ENCODE results near the gene SLC17A4. TPM values are rescaled to one million over a fixed set of nuclear protein-coding genes. Genes with fewer than 3 reads are reported as not detected.

The SLC17A4 gene
- total RNA-seq, 1 experiment from 2014 or later, result not detected

GRCh38 chr6:25788305-25788922 is 33.9 kb downstream of the SLC17A4 start:
- DNase-seq, result peak; percentile 77

DNA sequence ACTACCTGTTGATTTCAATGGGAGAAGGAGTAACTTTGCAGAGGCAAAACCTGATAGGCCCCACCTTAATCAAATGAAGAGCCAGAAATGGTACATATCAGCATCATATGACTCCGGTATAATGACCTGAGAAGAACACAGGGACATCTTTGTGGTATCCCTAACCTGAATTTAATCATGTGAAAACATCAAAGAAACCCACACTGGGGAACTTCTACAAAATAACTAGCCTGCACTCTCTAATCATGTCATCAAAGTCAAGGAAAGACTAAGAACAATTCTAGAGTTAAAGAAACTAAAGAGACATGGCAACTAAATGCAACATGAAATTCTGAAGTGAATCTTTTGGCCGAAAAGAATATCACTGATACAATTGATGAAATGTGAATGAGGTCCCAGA is 34.9 kb downstream of the SLC17A4 start:
- H4K20me1 ChIP-seq (ENCODE audit: low read length), result no peaks in the 10 kb centered on the region
- no TSS peak for BruUV-seq (replicated peaks)
- no peak overlapping the region for H2AFZ ChIP-seq (ENCODE audit: low read length)
- no peaks in the 10 kb centered on the region for H3K9me3 ChIP-seq (ENCODE audit: low read length)
- no peak overlapping the region for H3K27ac ChIP-seq (ENCODE audit: low read length)
- H3K36me3 ChIP-seq (ENCODE audit: low read depth, low read length), result no peaks in the 10 kb centered on the region
- H3K9me2 ChIP-seq (replicated peaks; ENCODE audit: low read length), result no peaks in the 10 kb centered on the region
- CTCF ChIA-PET, result interaction anchor here (1.1 kb wide), 1 partner anchor 101 kb away, joined by 3 read pairs; no protein-coding TSS in a partner anchor
- POLR2A ChIA-PET (ENCODE audit: unreplicated experiment), result no interaction called here
- H3K4me3 ChIP-seq (ENCODE audit: low read length), result no peak overlapping the region
- DNase-seq (no peak), ATAC-seq (no peak)
- H3K79me2 ChIP-seq (ENCODE audit: low read length), result no peaks in the 10 kb centered on the region
- no peak overlapping the region for H3K4me2 ChIP-seq (ENCODE audit: low read length)
- intact Hi-C loops (cut with micrococcal nuclease), result loop anchor here (2.0 kb wide), 1 partner anchor 213 kb away; no protein-coding TSS in a partner anchor
- H3K27me3 ChIP-seq (ENCODE audit: low read length), result peaks cover 16% of the 10 kb centered on the region
- no peaks in the 10 kb centered on the region for H3K4me1 ChIP-seq (ENCODE audit: insufficient read depth, low read length)
- no peaks in the 10 kb centered on the region for H3F3A ChIP-seq (ENCODE audit: low read length, unreplicated experiment)
- no peak for TF ChIP-seq EZH2phosphoT487 (IDR thresholded peaks at IDR 0.05; ENCODE audit: borderline replicate concordance, low read length)
- TF ChIP-seq, protein P1, sequence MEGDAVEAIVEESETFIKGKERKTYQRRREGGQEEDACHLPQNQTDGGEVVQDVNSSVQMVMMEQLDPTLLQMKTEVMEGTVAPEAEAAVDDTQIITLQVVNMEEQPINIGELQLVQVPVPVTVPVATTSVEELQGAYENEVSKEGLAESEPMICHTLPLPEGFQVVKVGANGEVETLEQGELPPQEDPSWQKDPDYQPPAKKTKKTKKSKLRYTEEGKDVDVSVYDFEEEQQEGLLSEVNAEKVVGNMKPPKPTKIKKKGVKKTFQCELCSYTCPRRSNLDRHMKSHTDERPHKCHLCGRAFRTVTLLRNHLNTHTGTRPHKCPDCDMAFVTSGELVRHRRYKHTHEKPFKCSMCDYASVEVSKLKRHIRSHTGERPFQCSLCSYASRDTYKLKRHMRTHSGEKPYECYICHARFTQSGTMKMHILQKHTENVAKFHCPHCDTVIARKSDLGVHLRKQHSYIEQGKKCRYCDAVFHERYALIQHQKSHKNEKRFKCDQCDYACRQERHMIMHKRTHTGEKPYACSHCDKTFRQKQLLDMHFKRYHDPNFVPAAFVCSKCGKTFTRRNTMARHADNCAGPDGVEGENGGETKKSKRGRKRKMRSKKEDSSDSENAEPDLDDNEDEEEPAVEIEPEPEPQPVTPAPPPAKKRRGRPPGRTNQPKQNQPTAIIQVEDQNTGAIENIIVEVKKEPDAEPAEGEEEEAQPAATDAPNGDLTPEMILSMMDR (conservative IDR thresholded peaks at IDR 0.05; ENCODE audit: low read depth, low read length), result no peak
- no peak for TF ChIP-seq EZH2 (IDR thresholded peaks at IDR 0.05; ENCODE audit: low read length, unreplicated experiment)
- no peak overlapping the region for H3K9ac ChIP-seq (ENCODE audit: low read length)

More at GRCh38 chr6:25788305-25788922, 33.9 kb downstream of the SLC17A4 start:
- no peaks in the 10 kb centered on the region for H3F3A ChIP-seq (ENCODE audit: low read length, unreplicated experiment)
- H3K4me1 ChIP-seq (ENCODE audit: insufficient read depth, low read length), result no peaks in the 10 kb centered on the region
- CTCF ChIA-PET, result interaction anchor here (1.1 kb wide), 1 partner anchor 102 kb away, joined by 3 read pairs; no protein-coding TSS in a partner anchor
- H3K79me2 ChIP-seq (ENCODE audit: low read length), result no peaks in the 10 kb centered on the region
- H3K27me3 ChIP-seq (ENCODE audit: low read length), result peaks cover 13% of the 10 kb centered on the region; the same call in 1 of the 2 replicates
- intact Hi-C loops (cut with micrococcal nuclease), result loop anchor here (1.0 to 2.0 kb wide), 3 partner anchors 102 to 214 kb away; no protein-coding TSS in a partner anchor
- H3K9me3 ChIP-seq (ENCODE audit: low read length), result no peaks in the 10 kb centered on the region
- H4K20me1 ChIP-seq (ENCODE audit: low read length), result no peaks in the 10 kb centered on the region
- no peak for TF ChIP-seq EZH2phosphoT487 (IDR thresholded peaks at IDR 0.05; ENCODE audit: borderline replicate concordance, low read length)
- TF ChIP-seq, protein P1 (conservative IDR thresholded peaks at IDR 0.05; ENCODE audit: low read depth, low read length), result peak; percentile 73
- no peak for TF ChIP-seq EZH2 (IDR thresholded peaks at IDR 0.05; ENCODE audit: low read length, unreplicated experiment)
- H3K36me3 ChIP-seq (ENCODE audit: low read depth, low read length), result no peaks in the 10 kb centered on the region
- peak; percentile 83 for ATAC-seq
- no peak overlapping the region for H3K4me2 ChIP-seq (ENCODE audit: low read length)
- H3K9ac ChIP-seq (ENCODE audit: low read length), result no peak overlapping the region
- POLR2A ChIA-PET (ENCODE audit: unreplicated experiment), result no interaction called here
- H3K27ac ChIP-seq (ENCODE audit: low read length), result no peak overlapping the region
- no peak overlapping the region for H3K4me3 ChIP-seq (ENCODE audit: low read length)
- no TSS peak for BruUV-seq (replicated peaks)
- H2AFZ ChIP-seq (ENCODE audit: low read length), result no peak overlapping the region
- H3K9me2 ChIP-seq (replicated peaks; ENCODE audit: low read length), result no peaks in the 10 kb centered on the region

DNA sequence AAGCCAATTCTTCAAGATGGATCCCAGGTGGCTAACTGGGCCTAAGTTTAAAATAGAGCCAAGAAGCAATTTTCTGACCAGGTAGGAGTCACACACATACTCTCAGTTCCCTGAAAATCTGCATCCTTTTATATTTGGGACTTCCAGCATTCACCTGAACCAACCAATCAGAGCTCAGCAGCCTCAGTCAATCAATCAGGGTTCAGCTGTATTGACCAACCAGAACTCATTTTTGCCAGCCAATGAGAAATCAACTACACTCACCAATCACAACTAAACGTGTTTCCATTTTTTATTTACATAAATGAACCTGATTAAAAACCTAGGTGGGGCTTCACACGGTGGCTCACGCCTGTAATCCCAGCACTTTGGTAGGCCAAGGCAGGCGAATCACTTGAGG is 37.5 kb downstream of the SLC17A4 start:
- CTCF ChIA-PET, result no interaction called here
- ATAC-seq, result no peak
- POLR2A ChIA-PET (ENCODE audit: unreplicated experiment), result no interaction called here
- no peaks in the 10 kb centered on the region for H3K9me2 ChIP-seq (replicated peaks; ENCODE audit: low read length)
- H4K20me1 ChIP-seq (ENCODE audit: low read length), result no peaks in the 10 kb centered on the region
- no peaks in the 10 kb centered on the region for H3K4me1 ChIP-seq (ENCODE audit: insufficient read depth, low read length)
- no peaks in the 10 kb centered on the region for H3F3A ChIP-seq (ENCODE audit: low read length, unreplicated experiment)
- H3K79me2 ChIP-seq (ENCODE audit: low read length), result no peaks in the 10 kb centered on the region
- H3K4me2 ChIP-seq (ENCODE audit: low read length), result no peak overlapping the region
- no TSS peak for BruUV-seq (replicated peaks)
- no peak for DNase-seq
- H3K4me3 ChIP-seq (ENCODE audit: low read length), result no peak overlapping the region
- H3K9ac ChIP-seq (ENCODE audit: low read length), result no peak overlapping the region
- no peak overlapping the region for H2AFZ ChIP-seq (ENCODE audit: low read length)
- TF ChIP-seq, protein P1 (conservative IDR thresholded peaks at IDR 0.05; ENCODE audit: low read depth, low read length), result no peak
- no peak for TF ChIP-seq EZH2phosphoT487 (IDR thresholded peaks at IDR 0.05; ENCODE audit: borderline replicate concordance, low read length)
- no peak for TF ChIP-seq EZH2 (IDR thresholded peaks at IDR 0.05; ENCODE audit: low read length, unreplicated experiment)
- no peak overlapping the region for H3K27ac ChIP-seq (ENCODE audit: low read length)
- H3K36me3 ChIP-seq (ENCODE audit: low read depth, low read length), result no peaks in the 10 kb centered on the region
- peaks cover 33% of the 10 kb centered on the region for H3K27me3 ChIP-seq (ENCODE audit: low read length)
- H3K9me3 ChIP-seq (ENCODE audit: low read length), result no peaks in the 10 kb centered on the region
- intact Hi-C loops (cut with micrococcal nuclease), result no loop called here

All from PC-3 (cell line).